IMR-90 (cell line): ENCODE data around the gene ADGRL3. TPM values are rescaled to one million over a fixed set of nuclear protein-coding genes. Genes with fewer than 3 reads are reported as not detected.

Source experiments
- ATAC-seq: fragments of 200-7000 bp; cut with Tn5 transposase; 2 replicates; pipeline ENCODE4 v1.9.1; 2020; ENCODE audit warnings: low read depth, mild to moderate bottlenecking, moderate library complexity
- BruUV-seq: library from RNA; stranded (reverse); fragments of 400-500 nt; replicated peaks from 2 replicates; lab custom pipeline; 2021; lab: Mats Ljungman, UMichigan
- CTCF ChIA-PET: fragments of 300-600 bp; formaldehyde crosslinking; extraction: SDS; loops from one replicate; lab custom pipeline; 2021; ENCODE audit warnings: antibody characterized with exemption; lab: Yijun Ruan, JAX
- POLR2A ChIA-PET: fragments of 300-600 bp; sonication (Branson Sonifier 250); formaldehyde crosslinking; loops from one replicate; lab custom pipeline; 2022; ENCODE audit warnings: antibody characterized with exemption; ENCODE audit not compliant: unreplicated experiment; lab: Charles Lee
- DNase-seq: peaks from one replicate; pipeline ENCODE4 v3.0.0; 2013
- H2AFZ ChIP-seq: replicated peaks from 2 replicates; pipeline ENCODE3; 2013; ENCODE audit warnings: low read length, mild to moderate bottlenecking; ENCODE audit not compliant: poor library complexity
- H2AK5ac ChIP-seq: 2 replicates; pipeline ENCODE4 v1.6.1; 2013; ENCODE audit warnings: low read depth, low read length, inconsistent platforms
- H2AK9ac ChIP-seq: replicated peaks from 2 replicates; pipeline ENCODE3; 2013; ENCODE audit warnings: mild to moderate bottlenecking, low read depth, low read length, moderate library complexity; ENCODE audit not compliant: poor library complexity
- H2BK120ac ChIP-seq: 2 replicates; pipeline ENCODE4 v1.6.1; 2013; ENCODE audit warnings: low read depth, low read length, inconsistent platforms
- H2BK15ac ChIP-seq: 3 replicates; pipeline ENCODE4 v1.6.1; 2013; ENCODE audit warnings: low read depth, low read length, inconsistent platforms
- H2BK20ac ChIP-seq: 2 replicates; pipeline ENCODE4 v1.6.1; 2013; ENCODE audit warnings: low read depth, mild to moderate bottlenecking, inconsistent platforms, low read length, moderate library complexity
- H2BK5ac ChIP-seq: 2 replicates; pipeline ENCODE4 v1.6.1; 2013; ENCODE audit warnings: mild to moderate bottlenecking, low read depth, low read length, inconsistent platforms; ENCODE audit not compliant: poor library complexity, severe bottlenecking
- H3K14ac ChIP-seq: replicated peaks from 2 replicates; pipeline ENCODE4 v1.6.1; 2013; ENCODE audit warnings: low read depth, low read length, inconsistent platforms
- H3K18ac ChIP-seq: 2 replicates; pipeline ENCODE4 v1.6.1; 2013; ENCODE audit warnings: low read depth, low read length, control low read depth
- H3K23ac ChIP-seq: 2 replicates; pipeline ENCODE4 v1.6.1; 2013; ENCODE audit warnings: low read depth, low read length, inconsistent platforms
- H3K27ac ChIP-seq: 2 replicates; pipeline ENCODE4 v1.5.1; 2013; ENCODE audit warnings: mild to moderate bottlenecking, control low read depth, low read length; ENCODE audit not compliant: insufficient read depth
- H3K27me3 ChIP-seq: 2 replicates; pipeline ENCODE4 v1.6.1; 2013; ENCODE audit warnings: low read length; ENCODE audit not compliant: control insufficient read depth, insufficient read depth
- H3K36me3 ChIP-seq: 2 replicates; pipeline ENCODE4 v1.6.1; 2013; ENCODE audit warnings: low read length, mixed read lengths; ENCODE audit not compliant: control insufficient read depth, insufficient read depth
- H3K4ac ChIP-seq: 2 replicates; pipeline ENCODE4 v1.6.1; 2013; ENCODE audit warnings: low read depth, low read length, inconsistent platforms
- H3K4me1 ChIP-seq: 2 replicates; pipeline ENCODE4 v1.6.1; 2013; ENCODE audit warnings: low read length, mixed read lengths; ENCODE audit not compliant: control insufficient read depth, insufficient read depth
- H3K4me2 ChIP-seq: 2 replicates; pipeline ENCODE4 v1.6.1; 2013; ENCODE audit warnings: low read depth, mild to moderate bottlenecking, control low read depth, low read length, moderate library complexity
- H3K4me3 ChIP-seq: 2 replicates; pipeline ENCODE4 v1.5.1; 2013; ENCODE audit warnings: low read depth, mild to moderate bottlenecking, control low read depth, low read length, moderate library complexity; ENCODE audit not compliant: insufficient read depth
- H3K56ac ChIP-seq: 2 replicates; pipeline ENCODE4 v1.6.1; 2013; ENCODE audit warnings: low read length, inconsistent platforms; ENCODE audit not compliant: insufficient read depth; ENCODE audit errors: extremely low read depth
- H3K79me1 ChIP-seq, 2 experiments: 2 replicates each; pipeline ENCODE4 v1.6.1; 2013; ENCODE audit warnings: low read length in 2 of 2, inconsistent platforms in 1 of 2, low read depth in 1 of 2
- H3K9ac ChIP-seq: 2 replicates; pipeline ENCODE4 v1.6.1; 2013; ENCODE audit warnings: low read depth, low read length, control low read depth
- H3K9me1 ChIP-seq: 2 replicates; pipeline ENCODE4 v1.6.1; 2013; ENCODE audit warnings: low read length, inconsistent platforms; ENCODE audit not compliant: insufficient read depth
- H3K9me3 ChIP-seq: 2 replicates; pipeline ENCODE4 v1.6.1; 2013; ENCODE audit warnings: low read length; ENCODE audit not compliant: control insufficient read depth, insufficient read depth
- H4K20me1 ChIP-seq: 2 replicates; pipeline ENCODE4 v1.6.1; 2013; ENCODE audit warnings: low read length, inconsistent platforms; ENCODE audit not compliant: insufficient read depth
- H4K5ac ChIP-seq: 2 replicates; pipeline ENCODE4 v1.6.1; 2013; ENCODE audit warnings: mild to moderate bottlenecking, low read depth, low read length, control low read depth
- H4K8ac ChIP-seq, 2 experiments: 2 replicates each; pipeline ENCODE4 v1.6.1; 2013; ENCODE audit warnings: low read depth in 2 of 2, low read length in 2 of 2, control low read depth in 1 of 2, inconsistent platforms in 1 of 2
- H4K91ac ChIP-seq: 2 replicates; pipeline ENCODE4 v1.6.1; 2013; ENCODE audit warnings: low read depth, low read length, inconsistent platforms; ENCODE audit not compliant: insufficient read depth
- BHLHE40 ChIP-seq: fragments of 150-350 bp; IDR thresholded peaks from 2 replicates; pipeline ENCODE4 v1.6.1; 2016; ENCODE audit warnings: mild to moderate bottlenecking, low read depth, low read length
- ELK1 ChIP-seq: fragments of 150-350 bp; IDR thresholded peaks from 2 replicates; pipeline ENCODE4 v1.6.1; 2016; ENCODE audit warnings: low read depth, mild to moderate bottlenecking, low read length, moderate library complexity, borderline replicate concordance
- FOS ChIP-seq: fragments of 150-350 bp; IDR thresholded peaks from 2 replicates; pipeline ENCODE4 v1.6.1; 2016; ENCODE audit warnings: low read depth, low read length
- MAZ ChIP-seq: IDR thresholded peaks from 2 replicates; pipeline ENCODE4 v1.6.1; 2012; ENCODE audit warnings: low read depth, mild to moderate bottlenecking, low read length, improper control_type of control experiment, moderate library complexity, borderline replicate concordance
- NFE2L2 ChIP-seq: fragments of 150-350 bp; IDR thresholded peaks from 2 replicates; pipeline ENCODE4 v1.6.1; 2016; ENCODE audit warnings: low read depth, mild to moderate bottlenecking, low read length
- POLR2A ChIP-seq: IDR thresholded peaks from 2 replicates; pipeline ENCODE4 v1.6.1; 2012; ENCODE audit warnings: mild to moderate bottlenecking, low read depth, low read length
- RAD21 ChIP-seq: IDR thresholded peaks from 2 replicates; pipeline ENCODE4 v1.6.1; 2012; ENCODE audit warnings: low read length, improper control_type of control experiment
- RCOR1 ChIP-seq: IDR thresholded peaks from 2 replicates; pipeline ENCODE4 v1.6.1; 2012; ENCODE audit warnings: mild to moderate bottlenecking, low read length, improper control_type of control experiment; ENCODE audit not compliant: insufficient replicate concordance
- RFX5 ChIP-seq: IDR thresholded peaks from 2 replicates; pipeline ENCODE4 v1.8.0; 2012; ENCODE audit warnings: low read depth, mild to moderate bottlenecking, low read length, moderate library complexity
- SMC3 ChIP-seq: fragments of 150-350 bp; IDR thresholded peaks from 2 replicates; pipeline ENCODE4 v1.6.1; 2016; ENCODE audit warnings: low read depth, mild to moderate bottlenecking, antibody characterized with exemption, low read length, moderate library complexity
- WGBS, 2 experiments: methylation state at CpG; one replicate each; pipeline versions ENCODE4 v1.1.5 to v1.1.7; 2013; ENCODE audit warnings: missing lambda C conversion rate in 2 of 2; ENCODE audit not compliant: insufficient read length in 1 of 2; ENCODE audit errors: extremely low coverage in 2 of 2; 5-methylcytosine and 5-hydroxymethylcytosine counted together
- dilution Hi-C: fragments of 300-500 bp; cut with HindIII; formaldehyde crosslinking; loops from one replicate; pipeline ENCODE4 v1.14.3; 2018; ENCODE audit warnings: low sequenced_read_pairs; ENCODE audit not compliant: unreplicated experiment
- in situ Hi-C: fragments of 300-500 bp; cut with MboI; formaldehyde crosslinking; loops from 3 replicates; pipeline ENCODE4 v1.14.3; 2019; ENCODE audit warnings: low sequenced_read_pairs, inconsistent platforms, mixed read lengths
- intact Hi-C: fragments of 100-400 bp; cut with micrococcal nuclease; formaldehyde crosslinking; loops from 2 replicates; pipeline ENCODE4 v1.10.0; 2022
- polyA plus RNA-seq, 3 experiments: library from polyadenylated mRNA; depleted of rRNA; stranded (reverse); fragments of >200 nt; gene quantifications; 2 replicates each; pipeline ENCODE4 v1.2.3, GENCODE V29; 2012; ENCODE audit warnings: low replicate concordance in 1 of 3
- total RNA-seq: library from RNA; depleted of rRNA; stranded (reverse); fragments of >200 nt; gene quantifications from 2 replicates; pipeline ENCODE4 v1.2.3, GENCODE V29; 2012
- TF ChIP-seq, protein P1 (sequence below): conservative IDR thresholded peaks from 2 replicates; pipeline ENCODE4 v1.5.1; 2012; ENCODE audit warnings: mild to moderate bottlenecking, low read depth, low read length, improper control_type of control experiment

Gene ADGRL3
- total and polyA plus RNA-seq, 2 of the 4 experiments (the other 2 are of a cell fraction) = 0.46 to 2.5 TPM

DNA sequence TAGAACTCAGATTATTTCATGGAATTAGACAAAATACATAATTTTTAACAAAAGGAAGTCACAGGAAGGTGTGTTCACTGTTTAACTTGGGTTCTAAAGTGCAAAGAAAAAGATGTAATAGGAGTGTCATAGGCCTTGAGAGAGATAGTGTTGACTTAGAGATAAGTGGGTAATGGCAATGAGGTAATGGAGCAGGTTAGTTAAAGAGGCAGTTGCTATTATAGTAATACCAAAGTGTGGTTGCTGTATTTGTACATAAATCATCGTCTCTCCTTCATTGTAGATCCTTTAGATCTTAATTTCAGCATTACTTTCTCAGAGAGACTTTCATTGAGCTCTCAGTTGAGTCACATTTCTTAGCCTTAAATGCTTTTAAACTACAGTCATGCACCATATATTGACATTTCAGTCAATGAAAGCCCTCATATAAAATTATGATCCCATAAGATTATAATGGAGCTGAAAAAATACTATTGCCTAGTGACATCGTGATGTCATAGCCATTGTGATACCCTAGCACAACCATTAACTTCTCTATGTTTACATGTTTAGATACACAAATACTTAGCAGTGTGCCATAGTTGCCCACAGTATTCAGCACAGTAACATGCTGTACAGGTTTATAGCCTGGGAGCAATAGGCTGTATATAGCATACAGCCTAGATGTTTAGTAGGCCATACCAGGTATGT, 245.4 kb downstream of the ADGRL3 start:
- H3K79me1 ChIP-seq = no peaks in the 10 kb centered on the region

More for the DNA sequence above, 245.4 kb downstream of the ADGRL3 start:
- in situ Hi-C loops = no loop called here
- no TSS peak for BruUV-seq
- H3K9me1 ChIP-seq = no peaks in the 10 kb centered on the region
- H3K4me3 ChIP-seq = no peak overlapping the region
- no peaks in the 10 kb centered on the region for H3K27me3 ChIP-seq
- H3K27ac ChIP-seq = no peak overlapping the region
- DNase-seq = no peak
- H4K8ac ChIP-seq = no peak overlapping the region
- no peak overlapping the region for H3K56ac ChIP-seq
- ChIA-PET POLR2A (no interaction called here), CTCF (no interaction called here)
- no peak for ATAC-seq
- no peak overlapping the region for H3K14ac ChIP-seq
- H2BK120ac ChIP-seq = no peak overlapping the region
- no CpG with 5 or more reads among the region's 2 CpGs for WGBS, 2 experiments
- H3K9ac ChIP-seq = no peak overlapping the region
- H2AFZ ChIP-seq = no peak overlapping the region
- dilution Hi-C loops = no loop called here
- H2BK5ac ChIP-seq = no peak overlapping the region
- H2BK15ac ChIP-seq = no peak overlapping the region
- H2BK20ac ChIP-seq = no peak overlapping the region
- H4K20me1 ChIP-seq = no peaks in the 10 kb centered on the region
- H3K36me3 ChIP-seq = no peaks in the 10 kb centered on the region
- H3K4ac ChIP-seq = no peak overlapping the region
- TF ChIP-seq MAZ = no peak
- TF ChIP-seq RFX5 = no peak
- TF ChIP-seq, protein P1, sequence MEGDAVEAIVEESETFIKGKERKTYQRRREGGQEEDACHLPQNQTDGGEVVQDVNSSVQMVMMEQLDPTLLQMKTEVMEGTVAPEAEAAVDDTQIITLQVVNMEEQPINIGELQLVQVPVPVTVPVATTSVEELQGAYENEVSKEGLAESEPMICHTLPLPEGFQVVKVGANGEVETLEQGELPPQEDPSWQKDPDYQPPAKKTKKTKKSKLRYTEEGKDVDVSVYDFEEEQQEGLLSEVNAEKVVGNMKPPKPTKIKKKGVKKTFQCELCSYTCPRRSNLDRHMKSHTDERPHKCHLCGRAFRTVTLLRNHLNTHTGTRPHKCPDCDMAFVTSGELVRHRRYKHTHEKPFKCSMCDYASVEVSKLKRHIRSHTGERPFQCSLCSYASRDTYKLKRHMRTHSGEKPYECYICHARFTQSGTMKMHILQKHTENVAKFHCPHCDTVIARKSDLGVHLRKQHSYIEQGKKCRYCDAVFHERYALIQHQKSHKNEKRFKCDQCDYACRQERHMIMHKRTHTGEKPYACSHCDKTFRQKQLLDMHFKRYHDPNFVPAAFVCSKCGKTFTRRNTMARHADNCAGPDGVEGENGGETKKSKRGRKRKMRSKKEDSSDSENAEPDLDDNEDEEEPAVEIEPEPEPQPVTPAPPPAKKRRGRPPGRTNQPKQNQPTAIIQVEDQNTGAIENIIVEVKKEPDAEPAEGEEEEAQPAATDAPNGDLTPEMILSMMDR = no peak
- no peak for TF ChIP-seq ELK1
- no peak for TF ChIP-seq SMC3
- no peak for TF ChIP-seq NFE2L2
- TF ChIP-seq RCOR1 = no peak
- TF ChIP-seq FOS = no peak
- TF ChIP-seq POLR2A = no peak
- no peak for TF ChIP-seq BHLHE40
- TF ChIP-seq RAD21 = no peak
- no peak overlapping the region for H2AK5ac ChIP-seq
- no peak overlapping the region for H4K5ac ChIP-seq
- H3K23ac ChIP-seq = no peak overlapping the region
- no peak overlapping the region for H3K4me2 ChIP-seq
- no peaks in the 10 kb centered on the region for H3K9me3 ChIP-seq
- intact Hi-C loops = no loop called here
- H3K4me1 ChIP-seq = peaks cover 3% of the 10 kb centered on the region; the same call in 1 of the 2 replicates
- H3K18ac ChIP-seq = no peak overlapping the region
- H2AK9ac ChIP-seq = no peak overlapping the region
- no peak overlapping the region for H4K91ac ChIP-seq
